Measurements from ENCODE around the gene DQX1. TPM values are rescaled to one million over a fixed set of nuclear protein-coding genes. Genes with fewer than 3 reads are reported as not detected.

The DQX1 gene
- total and polyA plus RNA-seq, 2 experiments from 2014 or later: 0.32 to 0.52 TPM

GRCh38 chr2:74491648-74492544 lies 34.1 kb downstream of the DQX1 start:
- H3K27me3 Mint-ChIP-seq (ENCODE audit: insufficient read depth, low read depth, poor library complexity): peaks cover 24% of the 10 kb centered on the region
- DNase-seq (ENCODE audit: low spot score): no peak
- ATAC-seq: no peak

More at GRCh38 chr2:74491648-74492544, 34.1 kb downstream of the DQX1 start:
- Mint-ChIP-seq H3K27ac (no peak overlapping the region), H3K4me3 (no peak overlapping the region), H3K4me1 (no peaks in the 10 kb centered on the region; the same call in 2 of the 3 replicates), H3K36me3 (ENCODE audit: low read depth) (peaks cover 44% of the 10 kb centered on the region), H3K9me3 (no peaks in the 10 kb centered on the region; the same call in 2 of the 3 replicates)
- Histone ChIP-seq H3K27me3 (ENCODE audit: insufficient read depth) (peaks cover 29% of the 10 kb centered on the region), H3K27ac (ENCODE audit: low read depth) (no peak overlapping the region), H3K79me2 (replicated peaks; ENCODE audit: insufficient read depth) (no peaks in the 10 kb centered on the region), H3K4me1 (ENCODE audit: insufficient read depth) (no peaks in the 10 kb centered on the region), H3K4me2 (no peak overlapping the region), H3K4me3 (no peak overlapping the region), H3K9me2 (ENCODE audit: insufficient read depth) (no peaks in the 10 kb centered on the region), H2AFZ (no peak overlapping the region), H3K36me3 (ENCODE audit: insufficient read depth) (0 out of 2 replicates have a peak, but pooled peaks cover 5% of the 10 kb centered on the region), H4K20me1 (replicated peaks; ENCODE audit: insufficient read depth) (no peaks in the 10 kb centered on the region; the same call in 1 of the 2 replicates), H3F3A (replicated peaks; ENCODE audit: low read depth) (0 out of 2 replicates have a peak, but pooled peaks cover 7% of the 10 kb centered on the region)
- TF ChIP-seq ZNF331 (CRISPR knock-in tag; IDR thresholded peaks at IDR 0.05; ENCODE audit: low read depth) (no peak), EZH2 (IDR thresholded peaks at IDR 0.05; ENCODE audit: low read depth, unreplicated experiment) (no peak), ZNF114 (CRISPR knock-in tag; IDR thresholded peaks at IDR 0.05) (no peak), POLR2AphosphoS5 (IDR thresholded peaks at IDR 0.05; ENCODE audit: low read depth) (no peak), JUNB (IDR thresholded peaks at IDR 0.05; ENCODE audit: unreplicated experiment) (no peak), NANOG (IDR thresholded peaks at IDR 0.05; ENCODE audit: borderline replicate concordance) (no peak), EZH2phosphoT487 (IDR thresholded peaks at IDR 0.05; ENCODE audit: unreplicated experiment) (no peak), ZNF462 (CRISPR knock-in tag; IDR thresholded peaks at IDR 0.05) (no peak), STAT1 (IDR thresholded peaks at IDR 0.05; ENCODE audit: unreplicated experiment) (no peak), CREB1 (CRISPR knock-in tag; IDR thresholded peaks at IDR 0.05; ENCODE audit: low read depth) (no peak), REST (IDR thresholded peaks at IDR 0.05; ENCODE audit: unreplicated experiment) (no peak), ETS1 (IDR thresholded peaks at IDR 0.05) (no peak), CTCF (conservative IDR thresholded peaks at IDR 0.05; ENCODE audit: low read depth in 2 of 2) (no peak)

Data from GM23338 (cell line).